ENCODE measurements around the gene AOPEP. TPM values are rescaled to one million over a fixed set of nuclear protein-coding genes. Genes with fewer than 3 reads are reported as not detected.

Gene AOPEP
- total RNA-seq, 1 experiment from 2014 or later: 14.4 TPM

- POLR2A ChIA-PET: no interaction called here
- CTCF ChIA-PET: no interaction called here
- H3K4me3 Mint-ChIP-seq: no peak overlapping the region
- no peaks in the 10 kb centered on the region for H3K27me3 Mint-ChIP-seq (ENCODE audit: low read depth)
- DNase-seq (ENCODE audit: low spot score): no peak
- no peaks in the 10 kb centered on the region for H3K9me3 Mint-ChIP-seq
- no peak for ATAC-seq
- peaks cover 2% of the 10 kb centered on the region; the same call in 1 of the 2 replicates for H3K36me3 Mint-ChIP-seq
- TF ChIP-seq MYBL2 (CRISPR knock-in tag; IDR thresholded peaks at IDR 0.05) (no peak), USF2 (CRISPR knock-in tag; IDR thresholded peaks at IDR 0.05) (no peak), ZNF396 (CRISPR knock-in tag; IDR thresholded peaks at IDR 0.05; ENCODE audit: borderline replicate concordance) (no peak), HMGA2 (CRISPR knock-in tag; IDR thresholded peaks at IDR 0.05) (no peak), FOXP4 (CRISPR knock-in tag; IDR thresholded peaks at IDR 0.05) (no peak), PRDM15 (CRISPR knock-in tag; IDR thresholded peaks at IDR 0.05) (no peak), ZNF281 (CRISPR knock-in tag; IDR thresholded peaks at IDR 0.05) (no peak), ESRRA (CRISPR knock-in tag; IDR thresholded peaks at IDR 0.05; ENCODE audit: borderline replicate concordance) (no peak), TP53 (CRISPR knock-in tag; IDR thresholded peaks at IDR 0.05) (no peak), CDX4 (CRISPR knock-in tag; IDR thresholded peaks at IDR 0.05; ENCODE audit: borderline replicate concordance) (no peak), ZNF317 (CRISPR knock-in tag; IDR thresholded peaks at IDR 0.05; ENCODE audit: borderline replicate concordance, low read depth) (no peak), ZNF219 (CRISPR knock-in tag; IDR thresholded peaks at IDR 0.05; ENCODE audit: borderline replicate concordance) (no peak)
- H3K27ac Mint-ChIP-seq: no peak overlapping the region
- no peaks in the 10 kb centered on the region for H3K4me1 Mint-ChIP-seq
These were observed 289.1 kb downstream of the AOPEP start for GRCh38 chr9:95015569-95015968.

GRCh38 chr9:95017062-95017461, 290.6 kb downstream of the AOPEP start:
- Mint-ChIP-seq H3K4me3 (no peak overlapping the region), H3K27ac (no peak overlapping the region), H3K9me3 (no peaks in the 10 kb centered on the region), H3K27me3 (ENCODE audit: low read depth) (no peaks in the 10 kb centered on the region), H3K36me3 (peaks cover 2% of the 10 kb centered on the region; the same call in 1 of the 2 replicates), H3K4me1 (no peaks in the 10 kb centered on the region)
- ATAC-seq: no peak
- ChIA-PET CTCF (no interaction called here), POLR2A (no interaction called here)
- DNase-seq (ENCODE audit: low spot score): no peak
- TF ChIP-seq ATF3 (CRISPR knock-in tag; conservative IDR thresholded peaks at IDR 0.05) (no peak), ATF1 (CRISPR knock-in tag; IDR thresholded peaks at IDR 0.05) (no peak), FOXK1 (CRISPR knock-in tag; IDR thresholded peaks at IDR 0.05) (no peak), CREM (CRISPR knock-in tag; IDR thresholded peaks at IDR 0.05) (no peak), SP1 (CRISPR knock-in tag; conservative IDR thresholded peaks at IDR 0.05) (no peak), ZNF396 (CRISPR knock-in tag; IDR thresholded peaks at IDR 0.05; ENCODE audit: borderline replicate concordance) (no peak), TEAD4 (CRISPR knock-in tag; IDR thresholded peaks at IDR 0.05) (no peak), ZNF512 (CRISPR knock-in tag; IDR thresholded peaks at IDR 0.05; ENCODE audit: borderline replicate concordance) (no peak), TCF7 (CRISPR knock-in tag; IDR thresholded peaks at IDR 0.05; ENCODE audit: low read depth) (no peak), ZNF138 (CRISPR knock-in tag; conservative IDR thresholded peaks at IDR 0.05) (no peak)

Measured in WTC11 (cell line).